OCI-LY1 (cell line): Measurements from ENCODE around the gene HOOK2.

Source experiments
- CTCF ChIP-seq: fragments of 200-600 bp; sonication (generic), shearing (Covaris generic); IDR thresholded peaks from 2 replicates; pipeline ENCODE4 v1.5.1; 2017; ENCODE audit warnings: mild to moderate bottlenecking, antibody characterized with exemption, low read length, moderate library complexity, mixed read lengths
- EZH2 ChIP-seq: fragments of 200-600 bp; sonication (generic), shearing (Covaris generic); IDR thresholded peaks from 2 replicates; pipeline ENCODE4 v1.8.0; 2017; ENCODE audit warnings: borderline replicate concordance, mixed run types, mild to moderate bottlenecking, antibody characterized with exemption, low read length, moderate library complexity, mixed read lengths

- TF ChIP-seq CTCF (no peak), EZH2 (no peak)
Measured at GRCh38 chr19:12759686-12760085, 15.7 kb downstream of the HOOK2 start.
